Hepatocyte (in vitro differentiated cells): ENCODE results near the gene ESR1. TPM values are rescaled to one million over a fixed set of nuclear protein-coding genes. Genes with fewer than 3 reads are reported as not detected.

Experiments used
- DNase-seq: peaks from one replicate; pipeline ENCODE4 v3.0.0-alpha.2; 2016; ENCODE audit warnings: low spot score
- H2AFZ ChIP-seq: fragments of 200-600 bp; sonication (generic); 2 replicates; pipeline ENCODE4 v1.6.0; 2016; ENCODE audit warnings: antibody characterized with exemption, mild to moderate bottlenecking
- H3K27ac ChIP-seq: fragments of 200-600 bp; sonication (generic); 2 replicates; pipeline ENCODE4 v1.5.1; 2016; ENCODE audit warnings: mild to moderate bottlenecking
- H3K27me3 ChIP-seq: fragments of 200-600 bp; sonication (generic); 2 replicates; pipeline ENCODE4 v1.6.1; 2016
- H3K36me3 ChIP-seq: fragments of 200-600 bp; sonication (generic); replicated peaks from 2 replicates; pipeline ENCODE4 v1.5.1; 2016; ENCODE audit warnings: low read depth; ENCODE audit not compliant: insufficient read depth
- H3K4me1 ChIP-seq: fragments of 200-600 bp; sonication (generic); 2 replicates; pipeline ENCODE4 v1.5.1; 2016; ENCODE audit warnings: mild to moderate bottlenecking, moderate library complexity; ENCODE audit not compliant: insufficient read depth
- H3K4me2 ChIP-seq: fragments of 200-600 bp; sonication (generic); 2 replicates; pipeline ENCODE4 v1.6.0; 2016
- H3K4me3 ChIP-seq: fragments of 200-600 bp; sonication (generic); 2 replicates; pipeline ENCODE4 v1.5.1; 2016; ENCODE audit warnings: mild to moderate bottlenecking
- H3K79me2 ChIP-seq: fragments of 200-600 bp; sonication (generic); 2 replicates; pipeline ENCODE4 v1.6.0; 2017; ENCODE audit warnings: mild to moderate bottlenecking
- H3K9me2 ChIP-seq: fragments of 200-600 bp; sonication (generic); replicated peaks from 2 replicates; pipeline ENCODE4 v1.6.0; 2017; ENCODE audit warnings: mild to moderate bottlenecking; ENCODE audit not compliant: insufficient read depth
- H3K9me3 ChIP-seq: fragments of 200-600 bp; sonication (generic); 2 replicates; pipeline ENCODE4 v1.5.1; 2016; ENCODE audit warnings: low read depth, mild to moderate bottlenecking
- H4K20me1 ChIP-seq: fragments of 200-600 bp; sonication (generic); 2 replicates; pipeline ENCODE4 v1.6.0; 2016; ENCODE audit warnings: mild to moderate bottlenecking; ENCODE audit not compliant: insufficient read depth, poor library complexity, severe bottlenecking
- CTCF ChIP-seq: fragments of 200-600 bp; sonication (generic); IDR thresholded peaks from 2 replicates; pipeline ENCODE4 v1.5.1; 2016; ENCODE audit warnings: antibody characterized with exemption, mild to moderate bottlenecking; ENCODE audit not compliant: poor library complexity
- EZH2 ChIP-seq: fragments of 200-600 bp; sonication (generic); IDR thresholded peaks from 2 replicates; pipeline ENCODE4 v1.6.1; 2016; ENCODE audit warnings: antibody characterized with exemption, mild to moderate bottlenecking, borderline replicate concordance
- EZH2phosphoT487 ChIP-seq: fragments of 200-600 bp; sonication (generic); IDR thresholded peaks from one replicate; pipeline ENCODE4 v1.6.1; 2018; ENCODE audit warnings: antibody characterized with exemption, mild to moderate bottlenecking, low read depth, moderate library complexity; ENCODE audit not compliant: unreplicated experiment, severe bottlenecking
- WGBS: methylation state at CpG from one replicate; pipeline ENCODE4 v1.1.6; 2016; ENCODE audit warnings: low lambda C conversion rate; ENCODE audit errors: missing lambda C conversion rate; 5-methylcytosine and 5-hydroxymethylcytosine counted together
- polyA plus RNA-seq: library from polyadenylated mRNA; unstranded; fragments of >200 nt; fragmentation: Nextera tagmentation; extraction: Ambion mirVana; gene quantifications from 2 replicates; pipeline ENCODE4 v1.2.1, GENCODE V29; 2016
- total RNA-seq: library from RNA; depleted of rRNA; stranded (reverse); fragments of >200 nt; gene quantifications from 2 replicates; pipeline ENCODE4 v1.2.3, GENCODE V29; 2014

Gene ESR1
- total and polyA plus RNA-seq, 2 experiments from 2014 or later = 0.07 TPM; not detected in 1

GRCh38 chr6:152046118-152046517 lies 238.6 kb downstream of the ESR1 start:
- no peaks in the 10 kb centered on the region for H3K4me1 ChIP-seq

GRCh38 chr6:152048921-152049320 lies 241.4 kb downstream of the ESR1 start:
- no peaks in the 10 kb centered on the region for H3K36me3 ChIP-seq
- no peak overlapping the region for H3K4me2 ChIP-seq
- H3K4me1 ChIP-seq = no peaks in the 10 kb centered on the region
- no peaks in the 10 kb centered on the region for H3K9me2 ChIP-seq
- no peak overlapping the region for H3K4me3 ChIP-seq
- H3K79me2 ChIP-seq = no peaks in the 10 kb centered on the region
- H3K9me3 ChIP-seq = no peaks in the 10 kb centered on the region
- H3K27ac ChIP-seq = no peak overlapping the region
- TF ChIP-seq EZH2 = no peak
- TF ChIP-seq CTCF = no peak
- no peak for TF ChIP-seq EZH2phosphoT487
- no peak for DNase-seq
- H3K27me3 ChIP-seq = no peaks in the 10 kb centered on the region
- no peak overlapping the region for H2AFZ ChIP-seq
- no peaks in the 10 kb centered on the region for H4K20me1 ChIP-seq

More at GRCh38 chr6:152046118-152046517, 238.6 kb downstream of the ESR1 start:
- TF ChIP-seq EZH2 (no peak), EZH2phosphoT487 (no peak), CTCF (no peak)
- Histone ChIP-seq H2AFZ (no peak overlapping the region), H3K36me3 (no peaks in the 10 kb centered on the region), H3K4me3 (no peak overlapping the region), H3K79me2 (no peaks in the 10 kb centered on the region), H3K9me3 (no peaks in the 10 kb centered on the region), H3K9me2 (no peaks in the 10 kb centered on the region), H3K27ac (no peak overlapping the region), H3K4me2 (no peak overlapping the region), H3K27me3 (no peaks in the 10 kb centered on the region), H4K20me1 (no peaks in the 10 kb centered on the region)
- no peak for DNase-seq
- WGBS = 90% methylated on average over 2 of the region's 2 CpGs

GRCh38 chr6:152049502-152049901 lies 242.0 kb downstream of the ESR1 start:
- no peaks in the 10 kb centered on the region for H3K79me2 ChIP-seq
- H3K27me3 ChIP-seq = no peaks in the 10 kb centered on the region
- no peak overlapping the region for H3K4me2 ChIP-seq
- no peaks in the 10 kb centered on the region for H3K9me2 ChIP-seq
- H3K27ac ChIP-seq = no peak overlapping the region
- WGBS = 69% methylated on average over 3 of the region's 3 CpGs
- H3K36me3 ChIP-seq = no peaks in the 10 kb centered on the region
- H4K20me1 ChIP-seq = no peaks in the 10 kb centered on the region
- H3K4me1 ChIP-seq = no peaks in the 10 kb centered on the region
- no peak overlapping the region for H2AFZ ChIP-seq
- no peak for DNase-seq
- no peak for TF ChIP-seq CTCF
- TF ChIP-seq EZH2 = no peak
- no peak for TF ChIP-seq EZH2phosphoT487
- H3K4me3 ChIP-seq = no peak overlapping the region
- no peaks in the 10 kb centered on the region for H3K9me3 ChIP-seq
